CD4-positive, alpha-beta T cell treated with Interferon gamma for 1 hour (primary cell): ENCODE results near the gene IL24.
"Not testable (repeated sequence)": the region's sequence is repeated elsewhere in the genome, so short reads cannot be mapped to it uniquely, and the experiment has no call there.

Experiments used
- DNase-seq: peaks from one replicate; pipeline ENCODE4 v3.0.0-alpha.2; 2020

IL24 gene, protein sequence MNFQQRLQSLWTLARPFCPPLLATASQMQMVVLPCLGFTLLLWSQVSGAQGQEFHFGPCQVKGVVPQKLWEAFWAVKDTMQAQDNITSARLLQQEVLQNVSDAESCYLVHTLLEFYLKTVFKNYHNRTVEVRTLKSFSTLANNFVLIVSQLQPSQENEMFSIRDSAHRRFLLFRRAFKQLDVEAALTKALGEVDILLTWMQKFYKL

DNA sequence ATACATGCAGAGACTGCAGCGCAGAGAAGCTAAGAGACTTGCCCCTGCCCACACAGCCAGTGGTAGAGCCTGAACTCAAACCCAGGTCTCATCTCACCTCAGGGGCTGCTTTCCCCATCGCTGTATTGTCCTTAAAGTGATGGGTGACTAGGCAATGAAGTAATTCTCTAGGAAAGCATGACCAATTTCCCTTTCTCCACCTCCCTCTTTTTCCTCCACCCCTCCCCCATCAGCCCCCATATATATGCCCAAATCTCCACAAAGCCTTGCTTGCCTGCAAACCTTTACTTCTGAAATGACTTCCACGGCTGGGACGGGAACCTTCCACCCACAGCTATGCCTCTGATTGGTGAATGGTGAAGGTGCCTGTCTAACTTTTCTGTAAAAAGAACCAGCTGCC lies at the start of gene IL24:
Gene IL24, plus strand, starts transcription at position 269 of the 400 bp plus-strand sequence. CDS start 390 bp downstream, outside the sequence.
- no peak for DNase-seq

DNA sequence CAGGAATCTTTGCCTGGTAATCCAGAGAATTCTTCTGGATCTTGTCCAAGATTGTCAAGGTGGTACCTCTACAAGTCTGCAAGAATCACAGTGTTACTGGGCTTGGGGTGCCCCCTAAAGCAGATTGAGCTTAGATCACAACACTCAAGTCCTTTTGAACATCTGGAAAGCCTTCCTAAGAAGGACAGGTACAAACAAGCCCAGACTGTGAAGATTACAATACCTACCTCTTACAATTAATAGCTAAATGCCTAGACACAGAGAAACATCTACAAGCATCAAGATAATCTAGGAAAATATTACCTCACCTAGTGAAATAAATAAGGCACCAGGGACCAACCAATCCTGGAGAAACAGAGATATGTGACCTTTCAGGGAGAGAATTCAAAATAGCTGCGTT lies 49.3 kb upstream of the IL24 start:
- DNase-seq = no peak

DNA sequence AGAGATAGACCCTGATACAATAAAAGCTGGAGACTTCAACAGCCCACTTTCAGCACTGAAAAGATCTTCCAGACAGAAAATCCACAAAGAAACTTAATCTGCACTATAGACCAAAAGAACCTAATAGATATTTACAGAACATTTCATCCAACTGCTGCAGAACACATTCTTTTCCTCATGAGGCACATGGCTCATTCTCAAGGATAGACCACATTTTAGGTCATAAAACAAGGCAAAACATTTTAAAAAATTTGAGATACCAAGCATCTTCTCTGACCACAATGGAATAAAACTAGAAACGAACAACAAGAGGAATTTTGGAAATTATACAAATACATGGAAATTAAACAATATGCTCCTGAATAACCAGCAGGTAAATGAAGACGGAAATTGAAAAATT lies 46.8 kb upstream of the IL24 start:
- no peak for DNase-seq

DNA sequence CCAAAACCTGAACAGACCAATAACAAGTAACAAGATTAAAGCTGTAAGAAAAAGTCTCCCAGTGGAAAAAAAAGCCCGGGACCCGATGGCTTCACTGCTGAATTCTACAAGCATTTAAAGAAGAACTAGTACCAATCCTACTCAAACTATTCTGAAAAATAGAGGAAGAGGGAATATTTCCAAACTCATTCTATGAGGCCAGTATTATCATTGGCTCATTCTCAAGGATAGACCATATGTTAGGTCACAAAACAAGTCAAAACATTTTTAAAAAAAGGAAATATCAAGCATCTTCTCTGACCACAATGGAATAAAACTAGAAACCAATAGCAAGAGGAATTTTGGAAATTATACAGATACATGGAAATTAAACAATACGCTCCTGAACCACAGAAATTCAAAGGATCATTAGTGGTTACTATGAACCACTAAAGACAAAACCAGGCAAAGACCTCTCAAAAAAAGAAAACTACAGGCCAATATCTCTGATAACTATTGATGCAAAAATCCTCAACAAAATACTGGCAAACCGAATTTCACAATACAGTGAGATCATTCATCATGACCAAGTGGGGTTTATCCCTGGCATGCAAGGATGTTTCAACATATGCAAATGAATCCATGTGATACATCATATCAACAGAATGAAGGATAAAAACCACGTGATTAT lies 45.8 kb upstream of the IL24 start:
- DNase-seq = no peak

DNA sequence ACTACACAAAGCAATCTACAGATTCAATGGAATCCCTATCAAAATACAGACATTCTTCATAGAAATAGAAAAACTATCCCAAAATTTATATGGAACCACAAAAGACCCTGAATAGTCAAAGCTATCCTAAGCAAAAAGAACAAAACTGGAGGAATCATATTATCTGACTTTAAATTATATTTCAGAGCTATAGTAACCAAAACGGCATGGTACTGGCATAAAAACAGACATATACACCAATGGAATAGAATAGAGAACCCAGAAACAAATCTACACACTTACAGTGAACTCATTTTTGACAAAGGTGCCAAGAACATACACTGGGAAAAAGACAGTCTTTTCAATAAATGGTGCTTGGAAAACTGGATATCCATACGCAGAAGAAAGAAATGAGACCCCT lies 44.6 kb upstream of the IL24 start:
- not testable (repeated sequence) for DNase-seq

DNA sequence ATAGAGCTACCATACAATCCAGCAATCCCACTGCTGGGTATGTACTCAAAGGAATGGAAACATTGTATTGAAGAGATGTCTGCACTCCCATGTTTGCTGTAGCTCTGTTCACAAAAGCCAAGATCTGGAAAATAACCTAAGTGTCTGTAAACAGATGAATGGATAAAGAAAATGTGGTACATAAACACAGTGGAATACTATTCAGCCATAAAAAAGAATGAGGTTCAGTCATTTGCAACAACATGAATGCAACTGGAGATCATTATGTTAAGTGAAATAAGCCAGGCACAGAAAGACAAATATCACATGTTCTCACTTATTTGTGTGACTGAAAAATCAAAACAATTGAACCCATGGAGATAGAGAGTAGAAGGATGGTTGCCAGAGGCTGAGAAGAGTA lies 43.5 kb upstream of the IL24 start:
- not testable (repeated sequence) for DNase-seq

DNA sequence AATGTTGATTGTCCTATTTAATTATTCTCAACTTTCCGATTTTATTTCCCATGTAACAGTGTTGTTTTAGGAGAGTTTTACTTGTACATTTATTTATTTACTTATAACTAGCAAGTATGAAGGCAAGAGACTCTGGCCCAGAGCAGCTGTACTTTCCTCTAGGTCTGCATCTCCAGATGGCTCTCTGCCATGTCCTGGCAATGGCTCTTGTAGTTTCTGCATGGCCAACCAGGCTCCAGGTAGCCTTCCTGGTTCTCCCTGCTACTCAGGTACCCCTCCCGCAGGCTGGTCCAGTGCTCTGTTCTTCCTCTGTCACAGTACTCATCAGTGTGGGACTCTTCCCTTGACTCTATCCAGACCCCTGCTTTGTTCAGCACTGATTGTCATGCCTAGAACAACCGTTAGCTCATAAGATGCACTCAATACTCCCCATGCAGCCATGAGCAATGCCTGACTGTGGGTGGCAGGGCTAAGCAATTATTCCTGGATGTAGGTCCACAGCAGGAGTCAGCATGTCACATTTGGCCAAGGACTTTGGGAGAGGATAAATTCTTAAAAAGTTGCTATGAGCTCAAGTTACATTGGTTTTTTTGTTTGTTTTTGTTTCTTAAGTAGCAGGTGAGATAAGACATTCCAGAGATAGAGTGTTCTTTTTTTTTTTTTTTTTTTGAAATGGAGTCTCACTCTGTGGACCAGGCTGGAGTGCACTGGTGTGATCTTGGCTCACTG lies 42.7 kb upstream of the IL24 start:
- no peak for DNase-seq

DNA sequence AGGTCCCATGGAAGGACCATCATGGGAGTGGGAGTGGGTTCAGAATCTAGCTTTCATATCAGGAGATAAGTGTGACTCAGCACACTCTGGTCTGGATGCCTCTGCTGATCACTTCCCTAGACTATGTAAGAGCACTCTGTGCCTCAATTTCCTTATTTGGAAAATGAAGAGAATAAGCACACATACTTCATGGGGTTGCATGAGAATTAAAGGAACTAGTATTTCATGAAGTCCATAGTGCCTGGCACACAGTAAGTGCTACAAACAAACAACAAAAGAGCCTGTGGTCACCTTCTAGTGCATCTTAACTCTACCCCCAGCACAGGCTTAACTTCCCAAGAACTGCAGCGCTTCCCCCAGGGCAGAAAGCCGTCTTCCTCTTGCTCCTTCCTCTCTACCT lies 41.4 kb upstream of the IL24 start:
- DNase-seq = no peak

DNA sequence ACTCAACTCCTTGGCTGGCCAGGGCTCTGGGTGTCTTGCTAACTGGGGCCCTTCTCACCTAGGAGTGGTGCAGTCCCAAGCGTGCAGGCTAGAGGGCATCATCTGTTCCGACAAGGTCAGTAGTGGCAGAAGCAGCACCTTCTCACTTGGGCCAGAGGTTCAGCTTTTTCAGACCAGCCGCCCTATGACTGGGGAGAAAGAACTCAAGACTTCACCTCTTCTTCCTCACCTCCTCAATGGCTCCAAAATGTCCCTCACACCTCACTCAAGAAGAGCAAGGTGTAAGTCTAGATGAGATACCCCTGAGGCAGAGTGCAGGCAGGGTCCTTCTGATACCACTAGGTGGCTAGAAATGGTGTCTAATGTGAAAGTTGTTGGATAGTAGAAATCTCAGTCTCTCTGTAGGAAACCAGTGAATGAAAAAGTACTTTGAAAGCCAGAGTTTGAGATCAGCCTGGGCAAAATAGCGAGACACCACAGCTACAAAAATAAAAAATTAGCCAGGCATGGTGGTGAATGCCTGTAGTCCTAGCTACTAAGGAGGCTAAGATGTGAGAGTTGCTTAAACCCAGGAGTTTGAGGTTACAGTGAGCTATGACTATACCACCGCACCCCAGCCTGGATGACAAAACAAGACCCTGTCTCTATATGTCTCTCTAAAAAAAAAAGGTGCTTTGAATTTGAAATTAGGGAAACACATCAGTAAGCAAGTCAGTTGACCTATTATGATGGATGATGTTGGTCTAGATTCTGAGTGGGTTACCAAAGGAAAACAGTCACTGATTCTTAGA lies 40.4 kb upstream of the IL24 start:
- peak; percentile 1 for DNase-seq

DNA sequence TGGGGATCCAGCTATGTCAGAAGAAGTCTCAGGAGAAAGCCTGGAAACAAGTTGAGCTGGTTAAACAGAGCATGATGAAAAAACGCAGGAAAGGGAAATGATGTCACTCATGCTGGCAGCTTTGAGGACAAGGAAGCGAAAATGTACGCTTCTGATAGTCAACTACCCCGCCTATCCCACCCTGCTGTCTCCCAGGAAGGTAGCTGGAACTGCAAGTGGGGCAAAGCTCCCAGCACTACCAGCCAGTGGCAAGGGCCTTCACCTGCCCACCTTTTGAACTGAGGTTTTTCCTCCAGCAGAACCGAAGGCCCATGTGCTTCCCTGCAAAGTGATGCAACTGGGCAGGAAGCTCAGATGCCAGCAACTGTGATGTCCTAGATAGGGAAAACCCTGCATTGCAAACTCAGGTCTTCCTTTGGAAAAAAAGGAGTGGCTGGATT lies 38.1 kb upstream of the IL24 start:
- no peak for DNase-seq

DNA sequence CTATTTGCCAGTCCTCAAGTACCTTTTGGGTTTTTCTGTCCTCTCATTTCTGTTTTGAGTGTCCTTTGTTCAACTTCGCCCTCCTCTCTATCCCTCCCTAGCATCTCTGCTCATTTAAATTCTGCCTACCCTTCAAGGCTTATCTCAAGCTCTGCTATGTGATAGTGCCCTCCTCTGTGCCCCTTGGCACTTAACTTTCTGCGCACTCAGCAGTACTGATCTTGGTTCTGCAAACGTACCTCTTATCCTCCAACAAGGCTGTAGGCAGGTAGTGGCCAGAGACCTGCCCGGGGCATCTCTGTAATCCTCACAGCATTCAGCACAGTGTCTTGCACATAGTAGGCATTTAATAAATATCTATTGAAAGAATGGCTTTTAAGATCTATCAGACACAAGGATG lies 37.1 kb upstream of the IL24 start:
- no peak for DNase-seq

DNA sequence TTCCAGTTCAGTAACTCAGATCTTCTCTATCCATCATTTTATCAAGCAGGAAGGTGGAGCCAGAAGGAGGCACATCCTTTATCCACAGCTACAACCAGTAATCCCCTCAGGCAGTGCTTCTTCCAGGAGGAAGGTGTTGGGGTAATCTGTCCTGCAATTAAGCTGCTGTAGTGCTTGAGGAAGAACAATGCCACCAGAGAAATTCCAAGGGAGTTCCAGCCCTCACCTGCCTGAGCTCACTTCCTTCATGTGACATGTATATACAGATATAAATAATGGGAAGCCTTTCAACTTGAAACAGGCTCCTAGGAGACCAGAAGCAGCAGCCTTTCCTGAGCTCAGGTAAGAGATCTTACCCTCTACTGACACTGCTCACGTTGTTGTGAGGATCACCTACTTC lies 34.0 kb upstream of the IL24 start:
- DNase-seq = no peak

DNA sequence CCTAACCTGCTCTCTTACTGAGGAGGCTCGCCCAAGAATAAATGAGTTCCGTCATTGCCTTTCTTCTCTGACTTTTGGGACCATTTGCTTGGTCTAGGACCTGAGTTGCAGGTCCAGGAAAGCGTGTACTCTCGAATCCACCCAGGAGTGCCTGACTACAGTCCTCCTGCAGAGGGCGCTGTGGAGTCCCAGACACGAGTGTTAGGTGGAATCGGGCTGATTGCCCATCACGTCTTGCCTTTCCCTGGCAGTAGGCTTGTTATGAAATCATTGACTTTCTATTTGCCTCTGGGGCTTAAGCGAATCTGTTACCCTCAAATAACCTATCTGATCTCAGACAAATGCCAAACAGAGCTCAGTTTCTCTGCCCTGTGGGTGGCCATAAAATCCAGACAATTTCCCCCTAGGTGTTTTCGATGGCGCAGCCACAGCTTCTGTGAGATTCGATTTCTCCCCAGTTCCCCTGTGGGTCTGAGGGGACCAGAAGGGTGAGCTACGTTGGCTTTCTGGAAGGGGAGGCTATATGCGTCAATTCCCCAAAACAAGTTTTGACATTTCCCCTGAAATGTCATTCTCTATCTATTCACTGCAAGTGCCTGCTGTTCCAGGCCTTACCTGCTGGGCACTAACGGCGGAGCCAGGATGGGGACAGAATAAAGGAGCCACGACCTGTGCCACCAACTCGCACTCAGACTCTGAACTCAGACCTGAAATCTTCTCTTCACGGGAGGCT lies 32.1 kb upstream of the IL24 start, which contains the start of gene IL20:
Gene IL20, plus strand, starts transcription at position 685 of the 733 bp plus-strand sequence. CDS start 230 bp downstream, outside the sequence.
- peak; percentile 71 for DNase-seq

DNA sequence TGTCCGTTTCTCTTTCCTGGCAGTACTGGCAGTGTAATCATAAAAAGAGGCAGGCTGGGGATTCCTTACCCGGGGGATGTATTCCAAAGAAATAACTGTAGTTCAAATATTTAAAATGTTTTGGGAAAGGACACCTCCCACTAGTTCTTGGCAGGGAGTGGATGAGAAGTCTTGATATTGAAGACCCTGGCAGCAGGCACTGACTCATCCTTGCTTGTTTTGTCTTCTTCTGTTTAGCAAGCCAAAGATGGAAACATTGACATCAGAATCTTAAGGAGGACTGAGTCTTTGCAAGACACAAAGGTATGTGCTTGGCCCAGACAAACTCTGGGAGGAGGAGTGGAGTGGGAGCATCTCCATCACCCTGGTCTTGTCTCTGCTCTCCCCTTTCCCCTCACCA lies 31.2 kb upstream of the IL24 start:
- no peak for DNase-seq

DNA sequence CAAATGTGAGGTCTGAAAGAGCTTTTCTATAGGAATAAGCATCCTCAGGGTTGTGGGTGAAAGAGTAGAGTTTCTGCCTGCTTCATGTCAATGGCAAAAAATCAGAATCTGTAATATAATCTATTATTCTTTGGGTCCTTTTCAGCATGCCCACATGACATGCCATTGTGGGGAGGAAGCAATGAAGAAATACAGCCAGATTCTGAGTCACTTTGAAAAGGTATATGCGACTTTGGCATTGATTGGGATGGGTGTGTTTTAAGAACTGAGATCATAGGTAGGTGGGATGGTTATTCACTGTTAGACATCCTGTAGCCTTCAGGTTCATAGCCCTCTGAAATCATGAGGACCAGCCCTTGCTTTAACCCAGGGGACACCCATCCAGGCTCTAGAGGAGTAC lies 30.0 kb upstream of the IL24 start:
- no peak for DNase-seq

DNA sequence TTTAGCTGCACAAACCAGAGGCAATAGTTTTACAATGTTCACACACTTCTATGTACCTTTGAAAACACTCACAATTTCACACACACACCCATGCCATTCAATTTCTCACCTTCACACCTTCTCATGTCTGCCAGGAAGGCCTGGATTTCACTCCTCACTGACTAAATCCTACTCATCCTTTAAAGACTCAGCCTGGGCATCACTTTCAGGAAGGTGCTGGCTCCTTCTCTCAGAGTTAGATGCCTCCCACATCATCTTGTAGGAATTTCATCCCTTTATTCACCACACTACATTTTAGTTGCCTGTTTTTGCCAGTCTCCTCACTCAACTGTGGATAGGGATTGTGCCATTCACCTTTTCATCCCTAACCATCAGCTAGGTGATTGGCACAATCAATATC lies 29.5 kb upstream of the IL24 start:
- no peak for DNase-seq

DNA sequence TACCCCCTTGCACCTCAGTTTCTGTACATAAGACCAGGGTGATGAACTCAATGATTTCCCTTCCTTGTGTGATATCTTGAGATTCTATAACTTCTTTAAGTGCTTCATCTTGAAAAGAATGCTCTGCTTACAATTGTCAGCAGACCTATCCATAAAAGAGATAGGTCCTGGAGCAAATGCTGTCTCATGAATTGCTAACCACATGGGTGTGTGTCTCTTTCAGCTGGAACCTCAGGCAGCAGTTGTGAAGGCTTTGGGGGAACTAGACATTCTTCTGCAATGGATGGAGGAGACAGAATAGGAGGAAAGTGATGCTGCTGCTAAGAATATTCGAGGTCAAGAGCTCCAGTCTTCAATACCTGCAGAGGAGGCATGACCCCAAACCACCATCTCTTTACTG lies 29.0 kb upstream of the IL24 start:
- no peak for DNase-seq

DNA sequence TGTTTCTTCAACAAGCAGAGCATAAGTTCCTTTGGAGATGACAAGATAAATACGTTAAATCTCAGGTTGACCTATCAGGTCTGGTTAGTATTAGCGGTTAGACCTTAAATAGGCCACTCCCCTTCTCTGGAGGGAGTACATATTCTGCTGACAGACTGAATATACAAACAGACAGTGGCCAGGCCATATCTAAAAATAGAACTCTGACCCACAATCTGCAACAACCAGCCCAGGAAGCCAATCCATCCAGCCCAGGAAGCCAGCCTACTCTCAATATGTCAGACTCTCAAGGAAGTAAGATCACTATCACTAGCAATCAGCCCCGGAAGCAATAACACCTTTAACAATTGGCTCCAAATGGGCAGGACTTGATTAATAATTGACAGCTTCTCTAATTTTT lies 25.1 kb upstream of the IL24 start:
- DNase-seq = no peak

DNA sequence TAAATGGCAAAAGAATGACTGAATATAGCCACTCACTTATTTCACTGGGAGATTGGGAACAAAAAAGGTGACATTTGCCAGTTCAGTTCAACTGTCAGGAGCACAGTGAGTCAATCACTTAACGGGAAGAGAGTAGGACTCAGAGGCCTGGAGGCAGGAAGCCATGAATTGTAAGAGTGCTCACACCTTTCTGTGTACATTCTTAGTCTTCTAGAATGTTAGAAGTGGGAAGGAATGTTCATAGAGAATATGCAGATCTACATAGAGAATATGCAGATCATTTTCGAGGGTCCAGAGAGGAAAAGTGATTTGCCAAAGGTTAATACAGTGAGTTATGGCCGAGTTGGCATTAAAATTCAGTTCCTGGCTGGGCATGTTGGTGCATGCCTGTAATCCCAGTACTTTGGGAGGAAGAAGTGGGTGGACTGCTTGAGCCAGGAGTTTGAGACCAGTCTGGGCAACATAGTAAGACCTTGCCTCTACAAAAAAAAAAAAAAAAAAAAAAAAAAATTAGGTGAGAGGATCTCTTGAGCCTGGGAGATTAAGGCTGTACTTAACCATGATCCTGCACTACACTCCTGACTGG lies 23.5 kb upstream of the IL24 start:
- no peak for DNase-seq

DNA sequence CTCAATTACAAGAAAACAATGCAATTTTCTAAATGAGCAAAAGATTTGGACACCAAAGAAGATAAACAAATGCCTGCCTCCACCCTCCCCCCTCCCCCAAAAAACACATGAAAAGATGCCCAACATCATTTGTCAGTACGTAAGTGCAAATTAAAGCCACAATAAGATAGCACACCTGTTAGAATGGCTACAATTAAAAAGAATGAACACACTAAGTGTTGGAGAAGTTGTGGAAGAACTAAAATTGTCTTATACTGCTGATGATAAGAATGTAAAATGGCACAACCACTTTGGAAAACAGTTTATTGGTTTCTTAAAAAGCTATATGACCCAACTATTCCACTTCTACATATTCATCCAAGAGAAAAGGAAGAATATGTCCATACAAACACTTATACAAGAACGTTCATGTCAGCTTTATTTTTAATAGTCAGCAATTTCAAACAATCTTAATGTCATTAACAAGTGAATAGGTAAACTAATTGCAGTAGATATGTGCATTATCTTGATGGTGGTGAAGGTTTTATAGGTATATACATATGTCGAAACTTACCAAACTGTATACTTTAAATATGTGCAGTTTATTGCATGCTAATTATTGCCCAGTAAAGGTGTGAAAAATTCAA lies 21.4 kb upstream of the IL24 start:
- no peak for DNase-seq

DNA sequence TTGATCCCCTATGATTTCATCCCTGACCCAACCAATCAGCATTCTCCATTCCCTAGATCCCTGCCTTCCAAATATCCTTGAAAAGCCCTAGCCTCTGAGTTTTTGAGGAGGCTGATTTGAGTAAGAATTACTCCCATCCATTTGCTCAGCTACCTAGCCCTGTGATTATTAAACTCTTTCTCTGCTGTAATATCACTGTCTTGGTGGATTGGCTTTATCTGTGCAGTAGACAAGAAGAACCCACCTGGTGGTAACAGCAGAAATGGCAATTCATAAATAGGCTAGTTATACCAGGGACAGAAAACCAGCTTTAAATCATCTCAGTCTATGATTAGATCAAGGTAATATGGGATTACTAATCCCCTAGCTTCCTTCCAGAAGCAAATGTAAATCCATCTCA lies 18.8 kb upstream of the IL24 start:
- DNase-seq = no peak

DNA sequence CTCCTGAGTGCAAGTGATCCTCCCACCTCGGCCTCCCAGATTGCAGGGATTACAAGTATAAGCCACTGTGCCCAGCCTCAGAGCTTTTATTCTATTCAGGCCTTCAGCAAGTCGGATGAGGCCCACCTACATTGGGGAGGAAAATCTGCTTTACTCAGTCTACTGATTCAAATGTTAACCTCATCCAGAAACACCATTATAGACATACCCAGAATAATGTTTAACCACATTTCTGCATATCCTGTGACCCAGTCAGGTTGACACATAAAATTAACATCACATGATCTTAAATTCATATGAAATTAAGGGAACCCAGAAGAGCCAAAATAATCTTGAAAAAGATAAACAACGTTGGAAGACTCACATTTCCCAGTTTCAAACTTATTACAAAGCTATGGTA lies 16.9 kb upstream of the IL24 start:
- no peak for DNase-seq
